HL-60 (cell line): ENCODE measurements around the gene C1orf105.
A peak's percentile ranks its signal among the peaks of the same experiment; 100 is the strongest.

Source experiments
- DNase-seq, 2 experiments: peaks; one replicate each; pipeline ENCODE4 v3.0.0-alpha.2; 2010 to 2020; ENCODE audit warnings: low read depth in 1 of 2, low spot score in 1 of 2
- H3K27ac ChIP-seq: fragments of 250-450 bp; sonication (Bioruptor Pico); replicated peaks from 2 replicates; pipeline ENCODE4 v1.5.1; 2020; ENCODE audit warnings: mild to moderate bottlenecking, moderate library complexity
- H3K27me3 ChIP-seq: fragments of 250-450 bp; sonication (Bioruptor Pico); 2 replicates; pipeline ENCODE4 v1.5.1; 2021; ENCODE audit warnings: mild to moderate bottlenecking, moderate library complexity; ENCODE audit not compliant: insufficient read depth, poor library complexity, severe bottlenecking
- H3K4me3 ChIP-seq: replicated peaks from 2 replicates; pipeline ENCODE4 v1.5.1; 2011; ENCODE audit warnings: mild to moderate bottlenecking, control low read depth, low read length; ENCODE audit not compliant: insufficient read depth
- GABPA ChIP-seq: IDR thresholded peaks from 2 replicates; pipeline ENCODE4 v1.6.1; 2012; ENCODE audit warnings: low read depth
- POLR2AphosphoS5 ChIP-seq: IDR thresholded peaks from 2 replicates; pipeline ENCODE4 v1.6.1; 2012; ENCODE audit warnings: low read depth
- SPI1 ChIP-seq: IDR thresholded peaks from 2 replicates; pipeline ENCODE4 v1.6.1; 2012; ENCODE audit warnings: low read depth, mild to moderate bottlenecking, borderline replicate concordance
- TF ChIP-seq, protein P1 (sequence below): IDR thresholded peaks from one replicate; pipeline ENCODE4 v1.5.1; 2011; ENCODE audit warnings: low read length, control low read depth, inconsistent platforms; ENCODE audit not compliant: insufficient read depth
- TF ChIP-seq, protein P2 (sequence below): IDR thresholded peaks from 2 replicates; pipeline ENCODE4 v1.6.1; 2012; ENCODE audit warnings: low read depth; ENCODE audit not compliant: insufficient replicate concordance

Gene C1orf105

DNA sequence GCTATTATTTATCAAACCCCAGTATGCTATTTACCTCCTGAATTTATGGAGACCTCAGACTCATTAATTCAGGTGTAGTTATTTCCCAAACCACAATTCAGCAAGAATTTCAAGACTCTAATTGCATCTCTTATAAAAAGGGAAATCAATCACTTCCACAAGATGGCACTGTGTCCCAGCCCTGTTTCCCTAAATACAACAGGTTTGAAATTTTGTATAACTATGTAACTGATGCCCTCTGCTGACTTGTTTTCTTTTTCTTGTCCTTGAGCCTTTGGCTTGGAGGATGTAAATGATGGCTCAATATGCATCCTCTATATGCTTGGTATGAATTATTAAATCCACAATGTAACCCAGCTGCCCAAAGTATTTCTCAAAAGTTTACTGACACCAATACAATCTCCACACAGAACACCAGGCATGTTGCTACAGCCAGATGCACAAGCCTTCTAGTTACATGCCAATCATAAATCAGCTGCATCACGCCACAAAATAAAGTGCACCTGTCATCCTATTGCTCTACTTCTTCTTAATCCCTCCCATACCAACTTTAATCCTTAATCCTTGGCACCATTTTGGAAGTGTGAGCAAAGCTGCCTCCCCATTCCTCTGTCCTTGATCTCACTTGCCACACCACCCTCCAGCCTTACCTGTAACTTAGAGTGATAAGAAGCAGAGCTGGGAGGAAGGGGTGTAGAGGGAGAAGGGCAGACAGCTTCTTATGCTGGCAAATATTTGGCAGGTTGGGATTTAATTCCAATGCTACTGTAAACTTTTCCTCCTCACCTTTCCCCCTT is 9.0 kb downstream of the C1orf105 start:
- no peak overlapping the region for H3K4me3 ChIP-seq
- TF ChIP-seq SPI1: peak; percentile 69
- TF ChIP-seq GABPA: no peak
- no peak for TF ChIP-seq POLR2AphosphoS5
- TF ChIP-seq, protein P1, sequence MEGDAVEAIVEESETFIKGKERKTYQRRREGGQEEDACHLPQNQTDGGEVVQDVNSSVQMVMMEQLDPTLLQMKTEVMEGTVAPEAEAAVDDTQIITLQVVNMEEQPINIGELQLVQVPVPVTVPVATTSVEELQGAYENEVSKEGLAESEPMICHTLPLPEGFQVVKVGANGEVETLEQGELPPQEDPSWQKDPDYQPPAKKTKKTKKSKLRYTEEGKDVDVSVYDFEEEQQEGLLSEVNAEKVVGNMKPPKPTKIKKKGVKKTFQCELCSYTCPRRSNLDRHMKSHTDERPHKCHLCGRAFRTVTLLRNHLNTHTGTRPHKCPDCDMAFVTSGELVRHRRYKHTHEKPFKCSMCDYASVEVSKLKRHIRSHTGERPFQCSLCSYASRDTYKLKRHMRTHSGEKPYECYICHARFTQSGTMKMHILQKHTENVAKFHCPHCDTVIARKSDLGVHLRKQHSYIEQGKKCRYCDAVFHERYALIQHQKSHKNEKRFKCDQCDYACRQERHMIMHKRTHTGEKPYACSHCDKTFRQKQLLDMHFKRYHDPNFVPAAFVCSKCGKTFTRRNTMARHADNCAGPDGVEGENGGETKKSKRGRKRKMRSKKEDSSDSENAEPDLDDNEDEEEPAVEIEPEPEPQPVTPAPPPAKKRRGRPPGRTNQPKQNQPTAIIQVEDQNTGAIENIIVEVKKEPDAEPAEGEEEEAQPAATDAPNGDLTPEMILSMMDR: peak; percentile 55
- TF ChIP-seq, protein P2, sequence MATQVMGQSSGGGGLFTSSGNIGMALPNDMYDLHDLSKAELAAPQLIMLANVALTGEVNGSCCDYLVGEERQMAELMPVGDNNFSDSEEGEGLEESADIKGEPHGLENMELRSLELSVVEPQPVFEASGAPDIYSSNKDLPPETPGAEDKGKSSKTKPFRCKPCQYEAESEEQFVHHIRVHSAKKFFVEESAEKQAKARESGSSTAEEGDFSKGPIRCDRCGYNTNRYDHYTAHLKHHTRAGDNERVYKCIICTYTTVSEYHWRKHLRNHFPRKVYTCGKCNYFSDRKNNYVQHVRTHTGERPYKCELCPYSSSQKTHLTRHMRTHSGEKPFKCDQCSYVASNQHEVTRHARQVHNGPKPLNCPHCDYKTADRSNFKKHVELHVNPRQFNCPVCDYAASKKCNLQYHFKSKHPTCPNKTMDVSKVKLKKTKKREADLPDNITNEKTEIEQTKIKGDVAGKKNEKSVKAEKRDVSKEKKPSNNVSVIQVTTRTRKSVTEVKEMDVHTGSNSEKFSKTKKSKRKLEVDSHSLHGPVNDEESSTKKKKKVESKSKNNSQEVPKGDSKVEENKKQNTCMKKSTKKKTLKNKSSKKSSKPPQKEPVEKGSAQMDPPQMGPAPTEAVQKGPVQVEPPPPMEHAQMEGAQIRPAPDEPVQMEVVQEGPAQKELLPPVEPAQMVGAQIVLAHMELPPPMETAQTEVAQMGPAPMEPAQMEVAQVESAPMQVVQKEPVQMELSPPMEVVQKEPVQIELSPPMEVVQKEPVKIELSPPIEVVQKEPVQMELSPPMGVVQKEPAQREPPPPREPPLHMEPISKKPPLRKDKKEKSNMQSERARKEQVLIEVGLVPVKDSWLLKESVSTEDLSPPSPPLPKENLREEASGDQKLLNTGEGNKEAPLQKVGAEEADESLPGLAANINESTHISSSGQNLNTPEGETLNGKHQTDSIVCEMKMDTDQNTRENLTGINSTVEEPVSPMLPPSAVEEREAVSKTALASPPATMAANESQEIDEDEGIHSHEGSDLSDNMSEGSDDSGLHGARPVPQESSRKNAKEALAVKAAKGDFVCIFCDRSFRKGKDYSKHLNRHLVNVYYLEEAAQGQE: no peak
- no peaks in the 10 kb centered on the region for H3K27me3 ChIP-seq
- peak in 1 of 2 experiments; percentile 57 for DNase-seq
- no peak overlapping the region for H3K27ac ChIP-seq

DNA sequence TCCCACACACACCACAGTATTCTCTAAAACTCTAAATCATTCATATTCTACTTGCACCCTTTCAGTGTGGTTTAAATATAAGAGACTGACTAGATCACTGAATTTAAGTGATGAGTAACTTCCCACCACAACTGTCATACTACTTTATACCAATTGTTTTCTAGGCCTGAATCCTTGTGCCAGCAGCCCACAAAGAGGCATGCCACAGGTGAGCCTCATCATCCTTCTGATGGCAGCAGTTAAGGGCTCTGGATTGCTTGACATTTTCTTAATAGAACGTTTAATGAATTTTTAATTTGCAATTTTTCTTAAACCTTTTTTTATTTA is 9.6 kb downstream of the C1orf105 start:
- H3K4me3 ChIP-seq: no peak overlapping the region
- TF ChIP-seq, protein P2: no peak
- TF ChIP-seq GABPA: no peak
- no peak for TF ChIP-seq SPI1
- TF ChIP-seq, protein P1: no peak
- no peak for TF ChIP-seq POLR2AphosphoS5
- DNase-seq: no peak
- H3K27me3 ChIP-seq: no peaks in the 10 kb centered on the region
- H3K27ac ChIP-seq: no peak overlapping the region

DNA sequence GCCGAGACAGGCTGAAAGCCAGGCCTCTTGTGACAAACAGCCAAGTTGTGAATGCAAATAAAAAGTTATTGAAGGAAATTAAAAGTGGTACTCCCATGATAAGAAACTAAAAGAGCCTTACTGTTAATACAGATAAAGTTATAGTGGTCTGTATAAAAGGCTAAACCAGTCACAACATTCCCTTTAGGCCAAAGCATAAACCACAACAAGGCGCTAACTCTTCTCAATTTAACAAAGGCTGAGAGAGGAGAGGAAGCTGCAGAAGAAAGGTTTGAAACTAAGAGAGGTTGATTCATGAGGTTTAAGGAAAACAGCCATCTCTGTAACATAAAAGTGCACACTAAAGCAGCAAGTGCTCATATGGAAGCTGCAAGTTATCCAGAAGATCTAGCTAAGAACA is 10.7 kb downstream of the C1orf105 start:
- no peaks in the 10 kb centered on the region for H3K27me3 ChIP-seq
- no peak overlapping the region for H3K27ac ChIP-seq
- TF ChIP-seq, protein P2: no peak
- TF ChIP-seq GABPA (no peak), SPI1 (no peak), POLR2AphosphoS5 (no peak)
- TF ChIP-seq, protein P1: no peak
- DNase-seq: no peak
- no peak overlapping the region for H3K4me3 ChIP-seq
